ENCODE measurements around the gene PPFIBP1. TPM values are rescaled to one million over a fixed set of nuclear protein-coding genes. Genes with fewer than 3 reads are reported as not detected.

Gene PPFIBP1
- total and polyA plus RNA-seq, 2 of the 4 experiments (the other 2 are of a cell fraction), result 30.4 to 72.2 TPM

DNA sequence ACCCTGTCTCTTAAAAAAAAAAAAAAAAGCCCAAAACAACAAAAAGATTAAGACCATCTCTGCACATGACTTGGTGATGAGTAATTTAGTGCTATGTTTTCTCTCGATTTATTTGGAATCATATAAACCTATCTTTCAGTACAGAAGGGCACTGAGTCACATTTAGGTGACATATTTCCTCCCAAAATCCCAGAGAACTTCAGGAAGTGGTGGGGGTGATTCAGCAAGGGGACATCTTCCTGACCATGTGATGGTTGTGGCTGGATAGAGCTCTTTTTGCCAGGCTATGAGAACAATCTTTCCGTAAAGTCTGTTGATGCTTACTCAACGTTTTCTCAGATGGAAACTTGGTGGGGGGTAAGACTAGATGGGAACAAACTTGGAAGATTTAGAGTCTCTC is 50.0 kb downstream of the PPFIBP1 start:
- H3K23ac ChIP-seq (ENCODE audit: low read depth, low read length), result peak overlapping the region; percentile 86
- H3K36me3 ChIP-seq (ENCODE audit: control insufficient read depth, insufficient read depth, low read length), result peaks cover 3% of the 10 kb centered on the region
- CTCF ChIA-PET, result interaction anchor here (0.6 to 1.0 kb wide), 2 partner anchors 18 to 558 kb away, joined by 4 to 6 read pairs; no protein-coding TSS in a partner anchor
- ATAC-seq (ENCODE audit: low read depth) (peak; percentile 72), DNase-seq (peak; percentile 97)
- H4K91ac ChIP-seq (ENCODE audit: insufficient read depth, low read depth, low read length), result peak overlapping the region; percentile 51; the same call in 1 of the 2 replicates
- POLR2A ChIA-PET (ENCODE audit: unreplicated experiment), result no interaction called here
- dilution Hi-C loops (cut with HindIII; ENCODE audit: low sequenced_read_pairs, unreplicated experiment), result no loop called here
- WGBS, 2 experiments (ENCODE audit: extremely low coverage in 2 of 2, insufficient read length in 1 of 2), result no CpG with 5 or more reads among the region's 3 CpGs
- no TSS peak for BruUV-seq (replicated peaks)
- peak overlapping the region; percentile 73; the same call in 1 of the 2 replicates for H3K4ac ChIP-seq (ENCODE audit: low read depth, low read length)
- no peak overlapping the region for H2AK9ac ChIP-seq (replicated peaks; ENCODE audit: low read depth, low read length, poor library complexity)
- H3K56ac ChIP-seq (ENCODE audit: extremely low read depth, insufficient read depth, low read length), result peak overlapping the region; percentile 70; the same call in 1 of the 2 replicates
- peak overlapping the region; percentile 61; the same call in 1 of the 2 replicates for H3K4me2 ChIP-seq (ENCODE audit: low read depth, low read length)
- peaks cover 17% of the 10 kb centered on the region for H3K4me1 ChIP-seq (ENCODE audit: control insufficient read depth, insufficient read depth, low read length)
- H2AK5ac ChIP-seq (ENCODE audit: low read depth, low read length), result no peak overlapping the region
- H4K20me1 ChIP-seq (ENCODE audit: insufficient read depth, low read length), result no peaks in the 10 kb centered on the region
- H3K9me3 ChIP-seq (ENCODE audit: control insufficient read depth, insufficient read depth, low read length), result no peaks in the 10 kb centered on the region
- peak overlapping the region; percentile 76; the same call in 1 of the 2 replicates for H3K18ac ChIP-seq (ENCODE audit: low read depth, low read length)
- in situ Hi-C loops (cut with MboI; ENCODE audit: low sequenced_read_pairs), result no loop called here
- H2AFZ ChIP-seq (replicated peaks; ENCODE audit: low read length, poor library complexity), result no peak overlapping the region
- peak overlapping the region; percentile 93 for H2BK5ac ChIP-seq (ENCODE audit: low read depth, low read length, poor library complexity, severe bottlenecking)
- peaks cover 8 to 54% of the 10 kb centered on the region in 2 experiments for H3K79me1 ChIP-seq (ENCODE audit: low read depth in 1 of 2, low read length in 2 of 2)
- H3K9me1 ChIP-seq (ENCODE audit: insufficient read depth, low read length), result peaks cover 5% of the 10 kb centered on the region; the same call in 1 of the 2 replicates
- H3K9ac ChIP-seq (ENCODE audit: low read depth, low read length), result no peak overlapping the region
- H3K27me3 ChIP-seq (ENCODE audit: control insufficient read depth, insufficient read depth, low read length), result no peaks in the 10 kb centered on the region
- H3K4me3 ChIP-seq (ENCODE audit: insufficient read depth, low read depth, low read length), result no peak overlapping the region
- intact Hi-C loops (cut with micrococcal nuclease), result loop anchor here (5.0 kb wide), 1 partner anchor 43 kb away; no protein-coding TSS in a partner anchor
- H3K27ac ChIP-seq (ENCODE audit: insufficient read depth, low read length), result 0 out of 2 replicates have a peak overlapping the region, but pooled peaks have one; percentile 25
- H2BK20ac ChIP-seq (ENCODE audit: low read depth, low read length), result peak overlapping the region; percentile 84; the same call in 1 of the 2 replicates
- H2BK120ac ChIP-seq (ENCODE audit: low read depth, low read length), result peak overlapping the region; percentile 93
- 0 out of 3 replicates have a peak overlapping the region, but pooled peaks have one; percentile 66 for H2BK15ac ChIP-seq (ENCODE audit: low read depth, low read length)
- peak overlapping the region in 1 of 2 experiments; percentile 94; a peak in 2 of 4 replicates for H4K8ac ChIP-seq (ENCODE audit: low read depth in 2 of 2, low read length in 2 of 2)
- peak overlapping the region; percentile 43; the same call in 1 of the 2 replicates for H4K5ac ChIP-seq (ENCODE audit: low read depth, low read length)
- H3K14ac ChIP-seq (replicated peaks; ENCODE audit: low read depth, low read length), result peak overlapping the region; percentile 87; the same call in 1 of the 2 replicates
- TF ChIP-seq, protein P1, sequence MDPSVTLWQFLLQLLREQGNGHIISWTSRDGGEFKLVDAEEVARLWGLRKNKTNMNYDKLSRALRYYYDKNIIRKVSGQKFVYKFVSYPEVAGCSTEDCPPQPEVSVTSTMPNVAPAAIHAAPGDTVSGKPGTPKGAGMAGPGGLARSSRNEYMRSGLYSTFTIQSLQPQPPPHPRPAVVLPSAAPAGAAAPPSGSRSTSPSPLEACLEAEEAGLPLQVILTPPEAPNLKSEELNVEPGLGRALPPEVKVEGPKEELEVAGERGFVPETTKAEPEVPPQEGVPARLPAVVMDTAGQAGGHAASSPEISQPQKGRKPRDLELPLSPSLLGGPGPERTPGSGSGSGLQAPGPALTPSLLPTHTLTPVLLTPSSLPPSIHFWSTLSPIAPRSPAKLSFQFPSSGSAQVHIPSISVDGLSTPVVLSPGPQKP (IDR thresholded peaks at IDR 0.05; ENCODE audit: borderline replicate concordance, low read depth, low read length), result no peak
- TF ChIP-seq FOS (IDR thresholded peaks at IDR 0.05; ENCODE audit: low read depth, low read length), result peak; percentile 62; the same call in 1 of the 2 replicates
- TF ChIP-seq SMC3 (IDR thresholded peaks at IDR 0.05; ENCODE audit: low read depth, low read length), result no peak
- no peak for TF ChIP-seq POLR2A (IDR thresholded peaks at IDR 0.05; ENCODE audit: low read depth, low read length)
- no peak for TF ChIP-seq RFX5 (IDR thresholded peaks at IDR 0.05; ENCODE audit: low read depth, low read length)
- no peak for TF ChIP-seq MAZ (IDR thresholded peaks at IDR 0.05; ENCODE audit: borderline replicate concordance, low read depth, low read length)
- TF ChIP-seq, protein P2, sequence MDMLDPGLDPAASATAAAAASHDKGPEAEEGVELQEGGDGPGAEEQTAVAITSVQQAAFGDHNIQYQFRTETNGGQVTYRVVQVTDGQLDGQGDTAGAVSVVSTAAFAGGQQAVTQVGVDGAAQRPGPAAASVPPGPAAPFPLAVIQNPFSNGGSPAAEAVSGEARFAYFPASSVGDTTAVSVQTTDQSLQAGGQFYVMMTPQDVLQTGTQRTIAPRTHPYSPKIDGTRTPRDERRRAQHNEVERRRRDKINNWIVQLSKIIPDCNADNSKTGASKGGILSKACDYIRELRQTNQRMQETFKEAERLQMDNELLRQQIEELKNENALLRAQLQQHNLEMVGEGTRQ (IDR thresholded peaks at IDR 0.05; ENCODE audit: low read depth, low read length), result peak; percentile 90
- no peak for TF ChIP-seq RCOR1 (IDR thresholded peaks at IDR 0.05; ENCODE audit: insufficient replicate concordance, low read length)
- TF ChIP-seq CTCF (conservative IDR thresholded peaks at IDR 0.05; ENCODE audit: low read depth, low read length), result no peak
- peak; percentile 85 for TF ChIP-seq MAFK (IDR thresholded peaks at IDR 0.05; ENCODE audit: low read depth, low read length)
- TF ChIP-seq CEBPB (IDR thresholded peaks at IDR 0.05; ENCODE audit: low read depth, low read length), result no peak
- TF ChIP-seq NFE2L2 (IDR thresholded peaks at IDR 0.05; ENCODE audit: low read depth, low read length), result no peak
- TF ChIP-seq BHLHE40 (IDR thresholded peaks at IDR 0.05; ENCODE audit: low read depth, low read length), result peak; percentile 88
- TF ChIP-seq MXI1 (IDR thresholded peaks at IDR 0.05; ENCODE audit: borderline replicate concordance, low read depth, low read length), result no peak
- no peak for TF ChIP-seq CHD1 (IDR thresholded peaks at IDR 0.05; ENCODE audit: low read depth, low read length)

Measured in IMR-90 (cell line).